Measurements from ENCODE around the gene TFCP2L1.
"Not testable (repeated sequence)": the region's sequence is repeated elsewhere in the genome, so short reads cannot be mapped to it uniquely, and the experiment has no call there.

The TFCP2L1 gene

DNA sequence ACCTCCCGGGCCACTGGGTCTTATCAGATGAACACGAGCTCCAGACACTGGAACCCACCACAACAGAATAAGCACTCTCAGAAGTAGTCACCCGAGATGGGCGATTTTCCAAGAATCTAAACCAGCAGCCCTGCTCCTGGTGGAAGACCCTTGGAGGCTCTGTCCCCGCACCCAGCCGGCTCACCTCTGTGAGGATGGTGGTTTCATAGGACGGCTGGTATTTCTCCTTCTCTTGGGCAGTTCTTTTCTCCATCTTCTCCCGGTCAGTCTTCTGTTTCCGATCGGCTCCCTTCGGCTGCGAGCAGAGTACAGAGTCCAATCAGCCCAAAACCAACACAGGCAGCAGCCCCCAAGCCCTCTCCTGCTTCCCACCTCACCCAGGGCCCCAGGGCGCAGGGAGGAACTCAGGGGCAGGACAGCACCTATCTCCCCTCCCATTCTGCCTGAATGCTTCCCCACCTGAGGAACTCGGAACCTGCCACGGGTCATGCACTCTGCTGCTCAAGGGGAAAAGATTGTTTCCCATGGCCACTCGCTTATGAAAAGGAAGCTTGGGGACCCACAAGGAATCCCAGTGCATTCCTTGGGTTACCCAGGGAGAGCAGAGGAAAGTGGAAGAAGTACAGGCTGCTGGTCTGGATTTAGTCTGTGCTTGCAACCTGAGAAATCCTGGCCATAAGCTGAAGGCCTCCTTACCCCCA lies 42.7 kb downstream of the TFCP2L1 start:
- DNase-seq = no peak

DNA sequence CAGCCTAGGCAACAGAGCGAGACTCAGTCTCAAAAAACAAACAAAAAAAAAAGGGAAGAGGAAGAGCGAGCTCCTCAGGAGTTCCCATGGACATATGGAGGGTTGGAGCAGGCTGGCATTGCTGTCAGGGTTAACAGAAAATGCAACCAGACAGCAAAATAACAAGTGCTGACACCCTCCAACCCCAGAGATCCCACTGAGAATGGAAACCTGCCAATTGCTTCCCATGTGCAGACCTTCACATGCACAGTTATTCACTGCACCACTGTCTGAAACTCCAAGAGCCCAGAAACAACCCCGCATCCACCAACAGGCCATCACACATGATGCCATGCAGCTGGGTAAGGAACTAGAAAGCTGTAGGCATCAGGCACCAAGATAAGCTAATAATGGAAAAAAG lies 43.5 kb downstream of the TFCP2L1 start:
- no peak for DNase-seq

GRCh38 chr2:121240436-121240835 lies 44.6 kb downstream of the TFCP2L1 start:
- DNase-seq = no peak

GRCh38 chr2:121239969-121240368 lies 45.0 kb downstream of the TFCP2L1 start:
- no peak for DNase-seq

- DNase-seq = no peak
Measured at GRCh38 chr2:121239471-121239870, 45.5 kb downstream of the TFCP2L1 start.

GRCh38 chr2:121238828-121239227 lies 46.2 kb downstream of the TFCP2L1 start:
- no peak for DNase-seq

DNA sequence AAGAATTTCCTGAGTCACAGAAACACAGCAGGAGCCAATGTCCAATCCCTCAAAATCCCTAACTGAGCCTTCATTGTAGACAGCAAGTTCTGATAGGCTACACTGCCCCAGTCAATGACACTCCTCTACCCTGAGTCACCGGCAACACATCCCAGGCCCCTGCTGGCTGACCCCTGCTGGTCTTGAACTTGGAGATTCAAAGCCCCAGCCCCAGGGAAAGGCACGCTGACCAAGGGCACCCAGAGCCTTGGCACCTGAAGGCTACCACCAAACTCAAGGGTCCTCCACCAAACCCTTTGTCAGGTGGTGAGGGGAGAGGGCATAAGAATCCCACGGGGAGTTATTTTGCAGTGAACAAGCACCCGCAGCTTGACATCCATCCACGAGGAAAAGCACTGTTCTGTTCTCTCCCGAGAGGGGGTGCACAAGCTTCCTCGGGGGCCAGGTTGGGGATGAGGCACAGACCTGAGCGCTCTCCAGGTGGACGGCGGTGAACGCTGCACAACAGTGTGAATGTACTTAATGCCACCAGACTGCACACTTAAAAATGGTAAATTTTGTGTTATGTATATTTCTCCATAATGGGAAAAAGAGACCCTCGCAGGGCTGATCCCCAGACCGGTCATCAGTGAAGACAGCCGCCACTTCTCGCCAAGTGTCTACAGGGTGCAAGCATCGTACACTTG lies 46.9 kb downstream of the TFCP2L1 start:
- no peak for DNase-seq

DNA sequence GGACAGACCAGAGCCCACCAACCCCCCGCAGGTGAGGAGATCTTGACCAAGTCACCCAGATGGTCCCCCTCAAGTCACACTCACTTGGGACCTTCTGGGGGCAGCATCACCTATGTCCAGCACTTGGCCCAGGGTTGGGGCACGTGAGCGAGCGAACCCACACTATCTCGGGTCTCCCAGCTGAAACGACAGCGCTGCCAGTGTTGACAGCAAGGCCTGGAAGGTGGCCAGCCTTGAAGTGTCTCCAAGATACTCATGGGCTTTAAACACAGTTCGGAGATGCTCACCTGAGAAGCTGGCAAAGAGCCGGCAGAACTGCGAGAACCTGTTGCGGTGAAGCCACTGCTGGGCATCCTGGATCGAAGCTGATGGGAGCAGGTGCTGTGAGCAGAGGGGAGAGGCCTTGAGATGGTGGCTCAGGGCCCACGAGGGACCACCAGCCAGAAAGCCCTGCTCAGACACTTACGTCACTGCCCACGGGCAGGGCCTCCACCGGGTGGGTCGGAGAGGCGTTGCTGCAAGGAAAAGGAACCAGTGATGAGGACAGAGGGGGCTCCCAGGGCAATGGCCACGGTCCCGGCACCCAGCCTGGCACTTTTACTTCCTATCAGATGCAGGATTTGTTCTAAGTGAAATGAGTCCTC lies 47.5 kb downstream of the TFCP2L1 start:
- no peak for DNase-seq

DNA sequence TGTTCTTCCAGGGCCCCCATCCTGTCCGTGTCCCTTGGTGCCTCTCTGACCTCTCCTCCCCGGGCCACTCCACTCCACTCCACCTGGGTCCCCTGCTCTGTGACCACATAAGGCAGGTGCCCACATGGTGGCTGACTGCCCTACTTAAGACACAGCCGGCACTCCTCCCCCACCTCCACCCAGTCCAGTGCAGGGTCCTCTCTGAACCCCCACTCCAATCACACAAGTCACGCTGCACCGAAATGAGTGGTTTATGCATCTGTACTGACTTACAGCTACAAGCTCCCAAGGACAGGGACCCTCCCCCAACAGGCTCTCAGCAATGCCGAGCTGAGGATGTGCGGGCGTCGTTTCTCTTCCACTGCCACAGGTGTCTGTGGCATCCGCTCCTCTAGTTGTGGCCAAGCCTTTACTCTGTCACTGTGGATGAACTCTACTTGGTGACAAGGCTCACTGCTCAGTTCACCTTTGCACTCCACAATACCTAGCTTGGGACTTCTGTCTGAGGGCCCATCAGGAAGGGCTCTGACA lies 48.3 kb downstream of the TFCP2L1 start:
- DNase-seq = no peak

- no peak for DNase-seq
Measured at GRCh38 chr2:121236101-121236640, 48.8 kb downstream of the TFCP2L1 start.

DNA sequence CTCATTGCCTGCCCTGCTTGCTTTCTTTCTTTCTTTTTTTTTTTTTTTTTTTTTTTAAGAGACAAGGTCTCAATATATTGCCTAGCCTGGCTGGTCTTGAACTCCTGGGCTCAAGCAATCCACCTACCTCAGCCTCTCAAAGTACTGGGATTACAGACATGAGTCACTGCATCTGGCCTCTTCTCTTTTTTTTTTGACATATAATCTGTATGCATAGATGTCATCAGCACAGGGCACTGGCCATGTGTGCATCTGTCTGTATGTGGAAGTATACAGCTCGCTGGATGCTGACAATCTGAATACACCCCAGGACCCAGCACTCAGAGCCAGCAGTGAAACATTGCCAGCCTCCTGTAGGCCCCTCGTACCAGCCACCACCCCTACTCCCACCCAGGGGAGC lies 49.5 kb downstream of the TFCP2L1 start:
- DNase-seq = no peak

- DNase-seq = no peak
Measured at GRCh38 chr2:121234791-121235190, 50.2 kb downstream of the TFCP2L1 start.

GRCh38 chr2:121234144-121234543 lies 50.9 kb downstream of the TFCP2L1 start:
- DNase-seq = no peak

GRCh38 chr2:121233486-121234110 lies 51.4 kb downstream of the TFCP2L1 start:
- DNase-seq = no peak

DNA sequence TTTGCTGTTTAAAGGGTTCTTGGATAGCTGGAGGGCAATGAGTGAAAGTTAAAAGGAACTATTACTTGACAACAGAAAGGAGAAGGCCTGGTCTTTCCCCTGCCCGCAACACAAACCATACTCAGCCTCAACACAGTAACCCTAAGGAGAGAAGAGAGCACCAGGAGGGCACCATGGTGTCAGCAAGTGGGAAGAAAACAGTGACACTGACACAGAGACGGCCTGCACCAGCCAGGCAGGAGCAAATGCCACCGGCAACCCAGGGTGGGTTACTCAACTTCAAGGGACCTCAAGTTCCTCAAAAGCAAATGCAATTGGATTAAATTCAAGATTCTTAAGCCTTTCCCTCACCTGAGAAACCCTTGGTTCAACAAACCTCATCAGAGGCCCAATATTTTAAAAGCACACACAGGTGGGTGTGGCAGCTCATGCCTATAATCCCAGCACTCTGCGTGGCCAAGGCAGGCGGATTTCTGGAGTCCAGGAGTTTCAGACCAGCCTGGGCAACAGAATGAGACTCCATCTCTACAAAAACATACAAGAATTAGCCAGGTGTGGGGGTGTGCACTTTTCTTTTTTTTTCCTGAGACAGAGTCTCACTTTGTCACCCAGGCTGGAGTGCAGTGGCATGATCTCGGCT lies 52.3 kb downstream of the TFCP2L1 start:
- DNase-seq = no peak

DNA sequence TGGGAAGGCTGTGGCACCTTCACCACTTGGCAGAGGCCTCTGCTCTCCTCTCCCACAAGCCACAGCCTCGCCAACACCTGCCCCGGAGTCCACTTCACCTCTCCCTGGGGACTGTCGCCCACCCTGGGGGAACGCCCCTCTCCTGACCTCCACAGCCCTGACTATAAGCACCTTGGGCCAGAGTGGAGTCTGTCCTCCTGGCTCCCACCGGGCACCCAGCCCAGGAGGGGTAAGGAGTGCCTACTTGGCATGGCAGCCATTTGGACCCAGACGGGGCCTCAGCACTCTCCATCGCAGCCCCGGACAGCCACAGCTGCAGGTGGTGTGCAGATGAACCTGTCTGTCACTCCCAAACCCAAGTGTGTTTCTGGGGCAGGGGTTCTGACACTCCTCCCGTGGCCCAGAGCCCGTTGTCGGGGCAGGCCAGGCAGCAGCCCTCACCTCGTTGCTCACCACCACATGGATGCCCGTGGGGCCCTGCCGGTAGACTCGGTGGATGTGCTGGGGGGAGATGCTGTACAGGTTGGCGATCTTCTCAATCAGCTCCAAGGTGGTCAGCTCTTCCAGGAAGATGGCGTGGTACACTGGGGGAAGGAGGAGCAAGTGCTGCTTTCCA lies 53.5 kb downstream of the TFCP2L1 start:
- DNase-seq = no peak

- no peak for DNase-seq
Measured at GRCh38 chr2:121228521-121228920, 56.5 kb downstream of the TFCP2L1 start.

DNA sequence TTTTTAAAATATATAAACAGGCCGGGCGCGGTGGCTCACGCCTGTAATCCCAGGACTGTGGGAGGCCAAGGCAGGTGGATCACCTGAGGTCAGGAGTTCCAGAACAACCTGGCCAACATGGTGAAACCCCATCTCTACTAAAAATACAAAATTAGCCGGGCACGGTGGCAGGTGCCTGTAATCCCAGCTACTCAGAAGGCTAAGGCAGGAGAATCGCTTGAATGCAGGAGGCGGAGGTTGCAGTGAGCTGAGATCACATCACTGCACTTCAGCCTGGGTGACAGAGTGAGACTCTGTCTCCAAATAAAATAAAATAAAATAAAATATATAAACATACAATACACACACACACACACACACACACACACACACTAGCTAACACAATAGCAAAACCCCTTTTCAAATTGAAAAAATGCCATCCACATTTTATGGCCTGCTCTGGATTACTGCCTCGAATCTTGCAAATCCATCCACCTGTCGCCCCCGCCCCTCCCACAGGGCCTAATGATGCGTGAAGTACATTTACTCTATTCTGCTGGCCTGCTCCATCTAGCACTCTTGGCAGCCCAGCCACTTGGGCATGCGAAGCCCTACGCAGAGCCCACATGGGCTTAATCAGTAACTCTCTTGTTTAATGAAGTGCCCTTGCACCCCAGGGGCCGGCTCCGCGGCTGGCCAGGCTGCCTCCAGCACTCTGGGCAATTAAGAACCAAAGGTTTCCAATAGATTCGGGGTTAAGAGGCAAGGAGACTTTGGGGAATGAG lies 57.4 kb downstream of the TFCP2L1 start:
- DNase-seq = not testable (repeated sequence)

DNA sequence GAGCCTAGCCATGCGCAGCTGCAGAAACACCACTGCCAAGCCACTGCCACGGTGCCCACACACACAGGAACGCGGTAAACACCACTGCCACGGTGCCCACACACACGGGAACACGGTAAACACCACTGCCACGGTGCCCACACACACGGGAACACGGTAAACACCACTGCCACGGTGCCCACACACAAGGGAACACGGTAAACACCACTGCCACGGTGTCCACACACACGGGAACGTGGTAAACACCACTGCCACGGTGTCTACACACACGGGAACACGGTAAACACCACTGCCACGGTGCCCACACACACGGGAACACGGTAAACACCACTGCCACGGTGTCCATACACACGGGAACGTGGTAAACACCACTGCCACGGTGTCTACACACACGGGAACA lies 59.3 kb downstream of the TFCP2L1 start:
- not testable (repeated sequence) for DNase-seq

GRCh38 chr2:121220995-121221394 lies 64.0 kb downstream of the TFCP2L1 start:
- DNase-seq = no peak

- no peak for DNase-seq
Measured at GRCh38 chr2:121219866-121220265, 65.1 kb downstream of the TFCP2L1 start.
